ENCODE results near the gene ARSG. TPM values are rescaled to one million over a fixed set of nuclear protein-coding genes. Genes with fewer than 3 reads are reported as not detected.
A peak's percentile ranks its signal among the peaks of the same experiment; 100 is the strongest.

ARSG gene
- total RNA-seq, 1 experiment from 2014 or later: 7.9 TPM

- TF ChIP-seq ARID4B (CRISPR knock-in tag; IDR thresholded peaks at IDR 0.05; ENCODE audit: borderline replicate concordance) (no peak), SMAD3 (CRISPR knock-in tag; IDR thresholded peaks at IDR 0.05; ENCODE audit: borderline replicate concordance) (no peak), GABPB1 (CRISPR knock-in tag; IDR thresholded peaks at IDR 0.05) (peak; percentile 86)
These were observed 87.2 kb downstream of the ARSG start (continued) for GRCh38 chr17:68378268-68379176.

DNA sequence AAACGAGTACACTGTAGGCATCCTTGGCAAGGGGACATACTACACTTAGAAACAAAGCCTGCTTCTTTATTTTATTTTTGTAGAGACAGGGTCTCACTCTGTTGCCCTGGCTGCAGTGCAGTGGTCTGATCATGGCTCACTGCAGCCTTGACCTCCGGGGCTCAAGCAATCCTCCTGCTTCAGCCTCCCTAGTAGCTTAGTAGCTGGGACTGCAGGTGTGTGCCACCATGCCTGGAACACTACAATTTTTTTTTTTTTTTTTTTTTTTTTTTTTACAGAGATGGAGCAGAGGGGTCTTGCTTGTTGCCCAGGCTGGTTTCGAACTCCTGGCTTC, 87.8 kb downstream of the ARSG start:
- Mint-ChIP-seq H3K27me3 (ENCODE audit: low read depth) (no peaks in the 10 kb centered on the region), H3K36me3 (no peaks in the 10 kb centered on the region), H3K4me3 (no peak overlapping the region), H3K27ac (no peak overlapping the region), H3K9me3 (0 out of 2 replicates have a peak, but pooled peaks cover 3% of the 10 kb centered on the region), H3K4me1 (peaks cover 29% of the 10 kb centered on the region)
- no peak for DNase-seq (ENCODE audit: low spot score)
- TF ChIP-seq SMAD4 (CRISPR knock-in tag; IDR thresholded peaks at IDR 0.05) (no peak), ZNF121 (CRISPR knock-in tag; IDR thresholded peaks at IDR 0.05) (peak; percentile 81), RORB (CRISPR knock-in tag; IDR thresholded peaks at IDR 0.05) (no peak), GRHL2 (CRISPR knock-in tag; IDR thresholded peaks at IDR 0.05; ENCODE audit: insufficient replicate concordance, severe bottlenecking) (no peak), CREB1 (CRISPR knock-in tag; IDR thresholded peaks at IDR 0.05) (no peak), GTF2I (CRISPR knock-in tag; conservative IDR thresholded peaks at IDR 0.05) (no peak)
- ChIA-PET POLR2A (no interaction called here), CTCF (interaction anchor here (1.5 kb wide), 1 partner anchor 20 kb away, joined by 5 read pairs; no protein-coding TSS in a partner anchor)
- no peak for ATAC-seq

- H3K27me3 Mint-ChIP-seq (ENCODE audit: low read depth): no peaks in the 10 kb centered on the region
- H3K4me3 Mint-ChIP-seq: no peak overlapping the region
- peaks cover 29% of the 10 kb centered on the region for H3K4me1 Mint-ChIP-seq
- POLR2A ChIA-PET: no interaction called here
- no peak for TF ChIP-seq KAT7 (CRISPR knock-in tag; IDR thresholded peaks at IDR 0.05; ENCODE audit: borderline replicate concordance)
- TF ChIP-seq ZNF263 (CRISPR knock-in tag; IDR thresholded peaks at IDR 0.05; ENCODE audit: low read depth): no peak
- TF ChIP-seq TEAD1 (CRISPR knock-in tag; IDR thresholded peaks at IDR 0.05): no peak
- TF ChIP-seq GABPB1 (CRISPR knock-in tag; IDR thresholded peaks at IDR 0.05): peak; percentile 54
- TF ChIP-seq, protein P1, sequence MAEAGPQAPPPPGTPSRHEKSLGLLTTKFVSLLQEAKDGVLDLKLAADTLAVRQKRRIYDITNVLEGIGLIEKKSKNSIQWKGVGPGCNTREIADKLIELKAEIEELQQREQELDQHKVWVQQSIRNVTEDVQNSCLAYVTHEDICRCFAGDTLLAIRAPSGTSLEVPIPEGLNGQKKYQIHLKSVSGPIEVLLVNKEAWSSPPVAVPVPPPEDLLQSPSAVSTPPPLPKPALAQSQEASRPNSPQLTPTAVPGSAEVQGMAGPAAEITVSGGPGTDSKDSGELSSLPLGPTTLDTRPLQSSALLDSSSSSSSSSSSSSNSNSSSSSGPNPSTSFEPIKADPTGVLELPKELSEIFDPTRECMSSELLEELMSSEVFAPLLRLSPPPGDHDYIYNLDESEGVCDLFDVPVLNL (CRISPR knock-in tag; IDR thresholded peaks at IDR 0.05; ENCODE audit: borderline replicate concordance, low read depth): no peak
- TF ChIP-seq, protein P2, sequence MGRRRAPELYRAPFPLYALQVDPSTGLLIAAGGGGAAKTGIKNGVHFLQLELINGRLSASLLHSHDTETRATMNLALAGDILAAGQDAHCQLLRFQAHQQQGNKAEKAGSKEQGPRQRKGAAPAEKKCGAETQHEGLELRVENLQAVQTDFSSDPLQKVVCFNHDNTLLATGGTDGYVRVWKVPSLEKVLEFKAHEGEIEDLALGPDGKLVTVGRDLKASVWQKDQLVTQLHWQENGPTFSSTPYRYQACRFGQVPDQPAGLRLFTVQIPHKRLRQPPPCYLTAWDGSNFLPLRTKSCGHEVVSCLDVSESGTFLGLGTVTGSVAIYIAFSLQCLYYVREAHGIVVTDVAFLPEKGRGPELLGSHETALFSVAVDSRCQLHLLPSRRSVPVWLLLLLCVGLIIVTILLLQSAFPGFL (CRISPR knock-in tag; IDR thresholded peaks at IDR 0.05; ENCODE audit: borderline replicate concordance): no peak
- TF ChIP-seq USF1 (CRISPR knock-in tag; IDR thresholded peaks at IDR 0.05): no peak
- CTCF ChIA-PET: no interaction called here
- peak overlapping the region; percentile 5; the same call in 1 of the 2 replicates for H3K27ac Mint-ChIP-seq
- ATAC-seq (no peak), DNase-seq (ENCODE audit: low spot score) (no peak)
- H3K36me3 Mint-ChIP-seq: no peaks in the 10 kb centered on the region
- H3K9me3 Mint-ChIP-seq: 0 out of 2 replicates have a peak, but pooled peaks cover under 1% of the 10 kb centered on the region
These were observed 88.7 kb downstream of the ARSG start for GRCh38 chr17:68379692-68380677.
